Measurements from ENCODE around the gene TERC.

TERC gene

GRCh38 chr3:169790687-169791429, 26.0 kb upstream of the TERC start:
- Histone ChIP-seq H3K9me3 (ENCODE audit: control insufficient read depth in 2 of 2, low read length in 2 of 2) (no peaks in the 10 kb centered on the region), H3K27ac (ENCODE audit: low read depth in 2 of 2, low read length in 2 of 2) (no peak overlapping the region), H3K9ac (ENCODE audit: low read depth in 1 of 2, low read length in 2 of 2) (no peak overlapping the region), H3K36me3 (ENCODE audit: control insufficient read depth in 2 of 2, insufficient read depth in 2 of 2, low read length in 2 of 2) (peaks cover 11 to 12% of the 10 kb centered on the region in 2 donors), H3K4me1 (ENCODE audit: control insufficient read depth in 2 of 2, insufficient read depth in 2 of 2, low read length in 2 of 2) (no peaks in the 10 kb centered on the region), H3K27me3 (ENCODE audit: control insufficient read depth in 2 of 2, insufficient read depth in 2 of 2, low read length in 2 of 2) (no peaks in the 10 kb centered on the region), H3K4me3 (ENCODE audit: low read length in 2 of 2) (no peak overlapping the region)

DNA sequence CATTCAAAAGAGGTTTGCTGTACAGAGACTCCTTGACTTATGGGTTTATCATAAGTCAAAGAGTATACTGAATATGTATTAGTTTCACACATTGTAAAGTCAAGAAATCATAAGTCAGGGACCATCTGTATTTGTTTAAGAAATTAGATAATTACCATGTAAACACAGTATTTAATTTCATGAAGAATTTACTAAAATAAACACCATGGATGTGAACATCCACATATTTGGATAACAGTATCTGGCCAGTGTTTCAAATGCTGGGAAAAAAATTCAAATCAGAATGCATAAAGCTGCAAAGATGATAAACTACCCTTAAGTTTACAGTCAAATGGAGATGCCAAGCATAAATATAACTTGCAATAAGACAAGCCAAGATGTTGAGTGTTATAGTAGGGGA, 25.4 kb upstream of the TERC start:
- Histone ChIP-seq H3K27me3 (ENCODE audit: control insufficient read depth in 2 of 2, insufficient read depth in 2 of 2, low read length in 2 of 2) (no peaks in the 10 kb centered on the region), H3K4me1 (ENCODE audit: control insufficient read depth in 2 of 2, insufficient read depth in 2 of 2, low read length in 2 of 2) (no peaks in the 10 kb centered on the region), H3K4me3 (ENCODE audit: low read length in 2 of 2) (no peak overlapping the region), H3K36me3 (ENCODE audit: control insufficient read depth in 2 of 2, insufficient read depth in 2 of 2, low read length in 2 of 2) (peaks cover 17 to 18% of the 10 kb centered on the region in 2 donors), H3K9me3 (ENCODE audit: control insufficient read depth in 2 of 2, low read length in 2 of 2) (no peaks in the 10 kb centered on the region), H3K27ac (ENCODE audit: low read depth in 2 of 2, low read length in 2 of 2) (no peak overlapping the region), H3K9ac (ENCODE audit: low read depth in 1 of 2, low read length in 2 of 2) (no peak overlapping the region)

DNA sequence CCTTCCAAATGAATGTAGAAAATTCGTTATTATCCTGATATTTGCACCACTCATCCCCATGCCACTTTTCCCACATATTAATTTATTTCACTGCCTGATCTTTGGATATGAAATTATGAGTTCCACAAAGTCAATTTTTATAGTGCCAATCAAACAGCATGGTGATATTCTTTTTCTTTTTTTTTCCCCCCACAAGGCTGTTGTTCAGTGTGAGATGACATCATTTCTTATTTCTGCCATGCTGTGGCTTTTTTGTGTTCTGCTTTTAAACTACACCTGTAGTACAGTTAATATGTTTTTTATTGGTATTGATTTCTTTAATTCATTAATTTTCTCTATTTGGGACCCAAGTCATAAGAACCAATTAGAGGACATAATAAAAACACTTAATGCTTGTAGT, 22.9 kb upstream of the TERC start:
- no peak overlapping the region for H3K9ac ChIP-seq (ENCODE audit: low read depth in 1 of 2, low read length in 2 of 2)
- peaks cover 26 to 33% of the 10 kb centered on the region in 2 donors for H3K36me3 ChIP-seq (ENCODE audit: control insufficient read depth in 2 of 2, insufficient read depth in 2 of 2, low read length in 2 of 2)

DNA sequence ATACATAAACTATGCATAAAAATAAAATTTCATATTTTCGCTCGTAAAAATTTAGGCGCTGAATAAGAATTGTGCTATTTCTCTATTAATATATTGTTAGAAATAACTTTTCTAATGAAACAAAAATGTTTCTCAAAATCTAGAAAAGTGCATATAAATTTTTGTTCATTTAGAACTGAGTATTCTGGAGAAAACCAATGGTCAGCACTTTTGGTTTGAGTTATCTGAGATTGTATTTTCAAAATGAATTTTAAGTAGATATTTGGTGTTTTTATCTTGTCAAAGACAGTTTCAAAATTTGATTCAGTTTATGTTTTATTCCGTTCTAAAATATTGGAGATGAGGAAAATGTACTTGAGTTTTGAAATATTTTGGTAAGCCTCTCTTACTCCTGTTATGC, 22.3 kb upstream of the TERC start:
- Histone ChIP-seq H3K9me3 (ENCODE audit: control insufficient read depth in 2 of 2, low read length in 2 of 2) (no peaks in the 10 kb centered on the region), H3K4me3 (ENCODE audit: low read length in 2 of 2) (no peak overlapping the region), H3K27me3 (ENCODE audit: control insufficient read depth in 2 of 2, insufficient read depth in 2 of 2, low read length in 2 of 2) (no peaks in the 10 kb centered on the region), H3K36me3 (ENCODE audit: control insufficient read depth in 2 of 2, insufficient read depth in 2 of 2, low read length in 2 of 2) (peaks cover 30 to 39% of the 10 kb centered on the region in 2 donors), H3K4me1 (ENCODE audit: control insufficient read depth in 2 of 2, insufficient read depth in 2 of 2, low read length in 2 of 2) (no peaks in the 10 kb centered on the region), H3K9ac (ENCODE audit: low read depth in 1 of 2, low read length in 2 of 2) (no peak overlapping the region), H3K27ac (ENCODE audit: low read depth in 2 of 2, low read length in 2 of 2) (no peak overlapping the region)

More for the DNA sequence above, 22.9 kb upstream of the TERC start:
- Histone ChIP-seq H3K9me3 (ENCODE audit: control insufficient read depth in 2 of 2, low read length in 2 of 2) (no peaks in the 10 kb centered on the region), H3K4me3 (ENCODE audit: low read length in 2 of 2) (no peak overlapping the region), H3K27me3 (ENCODE audit: control insufficient read depth in 2 of 2, insufficient read depth in 2 of 2, low read length in 2 of 2) (no peaks in the 10 kb centered on the region), H3K4me1 (ENCODE audit: control insufficient read depth in 2 of 2, insufficient read depth in 2 of 2, low read length in 2 of 2) (no peaks in the 10 kb centered on the region), H3K27ac (ENCODE audit: low read depth in 2 of 2, low read length in 2 of 2) (no peak overlapping the region)

DNA sequence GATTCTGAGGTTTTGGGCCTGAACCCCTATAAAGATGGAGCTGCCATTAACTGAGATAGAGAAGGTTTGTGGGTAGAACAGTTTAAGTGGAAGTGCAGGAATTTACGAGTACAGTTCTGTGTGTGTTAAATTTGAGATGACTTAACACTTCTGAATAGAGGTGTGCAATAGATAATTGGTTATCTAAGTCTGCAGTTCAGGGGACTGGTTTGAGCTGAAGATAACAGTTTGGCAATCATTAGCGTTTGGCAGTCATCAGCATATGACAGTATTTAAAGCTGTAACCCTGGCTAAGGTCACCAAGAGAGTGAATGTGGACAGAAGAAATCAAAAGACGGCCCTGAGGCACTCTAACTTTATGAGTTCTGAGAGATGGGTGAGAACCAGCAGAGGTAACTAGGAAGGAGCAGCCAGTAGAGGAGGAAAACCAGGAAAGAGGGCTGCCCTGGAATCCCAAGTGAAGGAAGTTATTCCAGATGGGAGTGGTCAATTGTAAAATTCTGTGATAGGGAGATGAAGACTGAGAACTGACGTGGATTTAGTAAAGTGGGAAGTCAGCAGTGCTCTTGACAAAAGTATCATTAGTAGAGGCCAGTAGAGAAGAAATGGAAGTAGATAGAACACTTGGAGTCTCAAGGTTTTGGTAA, 16.5 kb upstream of the TERC start:
- no peak overlapping the region for H3K9ac ChIP-seq (ENCODE audit: low read depth in 1 of 2, low read length in 2 of 2)
- peaks cover 63 to 68% of the 10 kb centered on the region in 2 donors for H3K36me3 ChIP-seq (ENCODE audit: control insufficient read depth in 2 of 2, insufficient read depth in 2 of 2, low read length in 2 of 2)
- H3K4me3 ChIP-seq (ENCODE audit: low read length in 2 of 2), result no peak overlapping the region
- no peak overlapping the region for H3K27ac ChIP-seq (ENCODE audit: low read depth in 2 of 2, low read length in 2 of 2)
- H3K27me3 ChIP-seq (ENCODE audit: control insufficient read depth in 2 of 2, insufficient read depth in 2 of 2, low read length in 2 of 2), result no peaks in the 10 kb centered on the region
- no peaks in the 10 kb centered on the region for H3K4me1 ChIP-seq (ENCODE audit: control insufficient read depth in 2 of 2, insufficient read depth in 2 of 2, low read length in 2 of 2)
- H3K9me3 ChIP-seq (ENCODE audit: control insufficient read depth in 2 of 2, low read length in 2 of 2), result no peaks in the 10 kb centered on the region

GRCh38 chr3:169780742-169781141, 15.9 kb upstream of the TERC start:
- peaks cover 58 to 68% of the 10 kb centered on the region in 2 donors for H3K36me3 ChIP-seq (ENCODE audit: control insufficient read depth in 2 of 2, insufficient read depth in 2 of 2, low read length in 2 of 2)

DNA sequence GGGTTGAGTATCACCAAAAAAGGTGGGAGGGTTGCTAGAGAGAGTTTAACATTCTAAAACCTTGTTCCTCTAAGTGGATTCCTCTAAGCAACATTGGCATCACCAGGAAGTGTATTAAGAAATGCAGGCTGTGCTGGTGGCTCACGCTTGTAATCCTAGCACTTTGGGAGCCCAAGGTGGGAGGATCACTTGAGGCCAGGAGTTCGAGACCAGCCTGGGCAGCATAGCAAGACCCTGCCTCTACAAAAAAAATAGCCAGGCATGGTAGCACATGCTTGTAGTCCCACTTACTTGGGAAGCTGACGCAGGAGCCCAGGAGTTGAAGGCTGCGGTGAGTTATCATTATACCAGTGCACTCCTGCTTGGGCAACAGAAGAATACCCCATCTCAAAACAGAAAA, 13.0 kb upstream of the TERC start:
- Histone ChIP-seq H3K9ac (ENCODE audit: low read depth in 1 of 2, low read length in 2 of 2) (no peak overlapping the region), H3K27ac (ENCODE audit: low read depth in 2 of 2, low read length in 2 of 2) (no peak overlapping the region), H3K36me3 (ENCODE audit: control insufficient read depth in 2 of 2, insufficient read depth in 2 of 2, low read length in 2 of 2) (peaks cover 52 to 56% of the 10 kb centered on the region in 2 donors), H3K9me3 (ENCODE audit: control insufficient read depth in 2 of 2, low read length in 2 of 2) (no peaks in the 10 kb centered on the region), H3K4me3 (ENCODE audit: low read length in 2 of 2) (no peak overlapping the region), H3K27me3 (ENCODE audit: control insufficient read depth in 2 of 2, insufficient read depth in 2 of 2, low read length in 2 of 2) (no peaks in the 10 kb centered on the region), H3K4me1 (ENCODE audit: control insufficient read depth in 2 of 2, insufficient read depth in 2 of 2, low read length in 2 of 2) (peaks cover 11% of the 10 kb centered on the region in 2 donors)

More at GRCh38 chr3:169780742-169781141, 15.9 kb upstream of the TERC start:
- H3K9me3 ChIP-seq (ENCODE audit: control insufficient read depth in 2 of 2, low read length in 2 of 2), result no peaks in the 10 kb centered on the region
- H3K4me3 ChIP-seq (ENCODE audit: low read length in 2 of 2), result no peak overlapping the region
- no peaks in the 10 kb centered on the region for H3K27me3 ChIP-seq (ENCODE audit: control insufficient read depth in 2 of 2, insufficient read depth in 2 of 2, low read length in 2 of 2)
- H3K9ac ChIP-seq (ENCODE audit: low read depth in 1 of 2, low read length in 2 of 2), result no peak overlapping the region
- no peak overlapping the region for H3K27ac ChIP-seq (ENCODE audit: low read depth in 2 of 2, low read length in 2 of 2)
- H3K4me1 ChIP-seq (ENCODE audit: control insufficient read depth in 2 of 2, insufficient read depth in 2 of 2, low read length in 2 of 2), result no peaks in the 10 kb centered on the region

- peaks cover 26 to 30% of the 10 kb centered on the region in 2 donors for H3K36me3 ChIP-seq (ENCODE audit: control insufficient read depth in 2 of 2, insufficient read depth in 2 of 2, low read length in 2 of 2)
- H3K9ac ChIP-seq (ENCODE audit: low read depth in 1 of 2, low read length in 2 of 2), result peak overlapping the region; percentile 95 to 99
- peak overlapping the region; percentile 79 to 86 for H3K4me3 ChIP-seq (ENCODE audit: low read length in 2 of 2)
- no peaks in the 10 kb centered on the region for H3K9me3 ChIP-seq (ENCODE audit: control insufficient read depth in 2 of 2, low read length in 2 of 2)
- peak overlapping the region in 1 of 2 donors; percentile 99 for H3K27ac ChIP-seq (ENCODE audit: low read depth in 2 of 2, low read length in 2 of 2)
- H3K4me1 ChIP-seq (ENCODE audit: control insufficient read depth in 2 of 2, insufficient read depth in 2 of 2, low read length in 2 of 2), result peaks cover 11 to 14% of the 10 kb centered on the region in 2 donors
- H3K27me3 ChIP-seq (ENCODE audit: control insufficient read depth in 2 of 2, insufficient read depth in 2 of 2, low read length in 2 of 2), result no peaks in the 10 kb centered on the region
Measured at GRCh38 chr3:169774186-169774585, 9.3 kb upstream of the TERC start.

DNA sequence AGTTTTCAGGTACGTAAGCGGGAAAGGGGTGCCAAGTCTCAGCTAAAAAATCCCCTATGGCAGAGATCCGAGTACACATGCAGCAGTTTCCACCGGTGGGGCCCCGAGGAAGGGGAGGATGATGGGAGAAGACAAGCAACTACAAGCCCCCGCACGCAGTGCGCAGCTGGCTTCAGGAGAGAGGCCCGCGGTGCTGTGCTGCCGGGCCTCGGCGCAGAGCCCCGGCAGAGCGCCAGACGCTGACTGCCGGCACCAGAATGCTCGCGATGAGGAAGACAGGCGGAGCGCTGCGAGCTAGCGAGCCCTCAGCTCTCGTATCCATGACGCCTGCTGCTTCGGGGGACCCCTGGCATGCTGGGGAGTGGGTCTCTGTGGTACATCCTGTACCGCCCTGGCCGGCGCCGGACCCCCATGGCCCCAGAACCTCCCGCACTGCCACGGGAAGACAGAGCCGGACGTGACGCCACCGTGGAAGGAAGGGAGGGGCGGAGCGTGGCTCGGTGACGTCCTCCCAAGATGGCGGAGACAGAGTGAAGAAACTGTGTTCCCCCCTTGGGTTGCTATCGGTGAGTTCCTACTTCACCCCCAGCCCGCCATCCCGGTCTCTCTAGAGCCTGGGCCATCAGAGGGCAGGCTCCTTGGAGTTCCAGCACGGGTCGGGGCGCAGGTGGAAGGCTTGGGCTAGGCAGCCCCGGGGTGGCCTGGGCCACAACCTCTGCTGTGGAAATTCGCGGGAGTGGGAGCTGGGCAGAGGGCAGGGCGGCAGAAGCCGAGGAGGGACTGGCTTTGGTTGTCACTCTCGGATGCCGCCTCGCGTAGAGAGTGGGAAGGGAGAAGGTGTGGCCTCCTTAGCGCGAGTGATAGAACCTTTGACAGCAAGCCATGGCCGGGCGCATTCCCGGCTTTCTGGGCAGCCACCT, 8.3 kb upstream of the TERC start, which contains the start of gene MYNN:
TSS of gene MYNN (plus strand) at position 500 of the 920 bp plus-strand sequence. CDS start 900 bp downstream, outside the sequence.
- H3K4me1 ChIP-seq (ENCODE audit: control insufficient read depth in 2 of 2, insufficient read depth in 2 of 2, low read length in 2 of 2), result peaks cover 11 to 14% of the 10 kb centered on the region in 2 donors
- H3K4me3 ChIP-seq (ENCODE audit: low read length in 2 of 2), result peak within 1 kb of the TSS; percentile 79 to 86
- H3K27me3 ChIP-seq (ENCODE audit: control insufficient read depth in 2 of 2, insufficient read depth in 2 of 2, low read length in 2 of 2), result no peaks in the 10 kb centered on the region
- H3K9ac ChIP-seq (ENCODE audit: low read depth in 1 of 2, low read length in 2 of 2), result peak within 1 kb of the TSS; percentile 95 to 99
- H3K36me3 ChIP-seq (ENCODE audit: control insufficient read depth in 2 of 2, insufficient read depth in 2 of 2, low read length in 2 of 2), result peaks cover 20 to 26% of the 10 kb centered on the region in 2 donors
- no peaks in the 10 kb centered on the region for H3K9me3 ChIP-seq (ENCODE audit: control insufficient read depth in 2 of 2, low read length in 2 of 2)
- peak within 1 kb of the TSS; percentile 99 to 100 for H3K27ac ChIP-seq (ENCODE audit: low read depth in 2 of 2, low read length in 2 of 2)
